ENCODE measurements around the gene EFHC2. TPM values are rescaled to one million over a fixed set of nuclear protein-coding genes. Genes with fewer than 3 reads are reported as not detected.

The EFHC2 gene
- polyA plus RNA-seq, 1 donor (not counting 4 experiments of a cell fraction or from before 2014, with no cell fraction given): 0.98 TPM

- TF ChIP-seq EZH2 (IDR thresholded peaks at IDR 0.05; ENCODE audit: low read length) (no peak), CTCF (optimal IDR thresholded peaks at IDR 0.05 in 1 of 3, IDR thresholded peaks at IDR 0.05 in 1 of 3, conservative IDR thresholded peaks at IDR 0.05 in 1 of 3; ENCODE audit: extremely low read depth in 1 of 3, insufficient read depth in 2 of 3, low read length in 3 of 3) (no peak)
- H4K20me1 ChIP-seq (ENCODE audit: control insufficient read depth, extremely low read depth, insufficient read depth, low read length): no peaks in the 10 kb centered on the region
- H3K4me2 ChIP-seq (ENCODE audit: control insufficient read depth, extremely low read depth, insufficient read depth, low read depth, low read length): no peak overlapping the region
- H3K27me3 ChIP-seq (ENCODE audit: control insufficient read depth, extremely low read depth, insufficient read depth, low read length): no peaks in the 10 kb centered on the region
- H3K4me3 ChIP-seq (ENCODE audit: control insufficient read depth in 2 of 3, extremely low read depth in 1 of 3, insufficient read depth in 2 of 3, low read depth in 1 of 3, low read length in 3 of 3): no peak overlapping the region
- dilution Hi-C loops (cut with MboI; ENCODE audit: extremely low pct_ligation_motif_present, low sequenced_read_pairs): no loop called here
- H3K9ac ChIP-seq (ENCODE audit: control insufficient read depth, extremely low read depth, insufficient read depth, low read length): no peak overlapping the region
- DNase-seq (ENCODE audit: low read depth, low spot score) (no peak), FAIRE-seq (no peak)
- no peaks in the 10 kb centered on the region for H3K4me1 ChIP-seq (ENCODE audit: control insufficient read depth, extremely low read depth, insufficient read depth, low read length)
- H3K79me2 ChIP-seq (ENCODE audit: control insufficient read depth, insufficient read depth, low read length): no peaks in the 10 kb centered on the region
- no peak overlapping the region for H2AFZ ChIP-seq (ENCODE audit: control insufficient read depth, low read length)
- H3K9me1 ChIP-seq (ENCODE audit: control insufficient read depth, extremely low read depth, insufficient read depth, low read length): no peaks in the 10 kb centered on the region
- no peaks in the 10 kb centered on the region for H3K9me3 ChIP-seq (ENCODE audit: control insufficient read depth, low read depth, low read length)
- no peak overlapping the region for H3K27ac ChIP-seq (ENCODE audit: control insufficient read depth, insufficient read depth, low read length)
- no peaks in the 10 kb centered on the region for H3K36me3 ChIP-seq (ENCODE audit: control insufficient read depth in 2 of 2, extremely low read depth in 1 of 2, insufficient read depth in 2 of 2, low read length in 2 of 2)
Measured at GRCh38 chrX:44178274-44179053, 165.0 kb downstream of the EFHC2 start.

- no peaks in the 10 kb centered on the region for H3K36me3 ChIP-seq (ENCODE audit: control insufficient read depth in 2 of 2, extremely low read depth in 1 of 2, insufficient read depth in 2 of 2, low read length in 2 of 2)
- dilution Hi-C loops (cut with MboI; ENCODE audit: extremely low pct_ligation_motif_present, low sequenced_read_pairs): no loop called here
- no peaks in the 10 kb centered on the region for H3K4me1 ChIP-seq (ENCODE audit: control insufficient read depth, extremely low read depth, insufficient read depth, low read length)
- no peak overlapping the region for H3K27ac ChIP-seq (ENCODE audit: control insufficient read depth, insufficient read depth, low read length)
- H3K4me3 ChIP-seq (ENCODE audit: control insufficient read depth in 2 of 3, extremely low read depth in 1 of 3, insufficient read depth in 2 of 3, low read depth in 1 of 3, low read length in 3 of 3): no peak overlapping the region
- no peaks in the 10 kb centered on the region for H3K27me3 ChIP-seq (ENCODE audit: control insufficient read depth, extremely low read depth, insufficient read depth, low read length)
- H2AFZ ChIP-seq (ENCODE audit: control insufficient read depth, low read length): no peak overlapping the region
- FAIRE-seq (no peak), DNase-seq (ENCODE audit: low read depth, low spot score) (no peak)
- H3K9ac ChIP-seq (ENCODE audit: control insufficient read depth, extremely low read depth, insufficient read depth, low read length): no peak overlapping the region
- H3K9me3 ChIP-seq (ENCODE audit: control insufficient read depth, low read depth, low read length): no peaks in the 10 kb centered on the region
- H4K20me1 ChIP-seq (ENCODE audit: control insufficient read depth, extremely low read depth, insufficient read depth, low read length): no peaks in the 10 kb centered on the region
- no peak overlapping the region for H3K4me2 ChIP-seq (ENCODE audit: control insufficient read depth, extremely low read depth, insufficient read depth, low read depth, low read length)
- H3K79me2 ChIP-seq (ENCODE audit: control insufficient read depth, insufficient read depth, low read length): no peaks in the 10 kb centered on the region
- H3K9me1 ChIP-seq (ENCODE audit: control insufficient read depth, extremely low read depth, insufficient read depth, low read length): no peaks in the 10 kb centered on the region
- TF ChIP-seq CTCF (optimal IDR thresholded peaks at IDR 0.05 in 1 of 3, IDR thresholded peaks at IDR 0.05 in 1 of 3, conservative IDR thresholded peaks at IDR 0.05 in 1 of 3; ENCODE audit: extremely low read depth in 1 of 3, insufficient read depth in 2 of 3, low read length in 3 of 3): no peak
- no peak for TF ChIP-seq EZH2 (IDR thresholded peaks at IDR 0.05; ENCODE audit: low read length)
Measured at GRCh38 chrX:44175455-44175854, 168.0 kb downstream of the EFHC2 start.
